T-cell (primary cell): ENCODE data around the gene ZNF462. TPM values are rescaled to one million over a fixed set of nuclear protein-coding genes. Genes with fewer than 3 reads are reported as not detected.

Experiments used
- ATAC-seq, 4 experiments: fragments of 200-7000 bp in 3 of 4; fragments of 150-1000 bp in 1 of 4; cut with Tn5 transposase; replicated peaks in 1 of 4; 1 replicate in 3 of 4; 2 replicates in 1 of 4; pipeline ENCODE4 v1.10.0; 2021; ENCODE audit warnings: moderate library complexity in 3 of 4, mild to moderate bottlenecking in 2 of 4, moderate number of reproducible peaks in 1 of 4
- CTCF ChIA-PET, 2 donors: fragments of 300-600 bp; sonication (Branson Sonifier 250); formaldehyde crosslinking; loops; one replicate each; lab custom pipeline; 2022; ENCODE audit warnings: antibody characterized with exemption in 2 of 2; lab: Charles Lee
- POLR2A ChIA-PET, 2 donors: fragments of 300-600 bp; sonication (Branson Sonifier 250); formaldehyde crosslinking; loops; one replicate each; lab custom pipeline; 2022; ENCODE audit warnings: antibody characterized with exemption in 2 of 2; lab: Charles Lee
- DNase-seq, 35 experiments: peaks; one replicate each; pipeline versions ENCODE4 v3.0.0 to v3.0.0-alpha.2; 2013 to 2023
- H3K27ac ChIP-seq: one replicate; pipeline ENCODE4 v1.5.1; 2013; ENCODE audit warnings: low read length
- H3K27me3 ChIP-seq, 2 experiments: replicated peaks in 1 of 2; 1 replicate in 1 of 2; 2 replicates in 1 of 2; pipeline versions ENCODE4 v1.6.1 to v1.7.0; 2013; ENCODE audit warnings: low read length in 1 of 2, mixed read lengths in 1 of 2; ENCODE audit not compliant: control insufficient read depth in 2 of 2, insufficient read depth in 2 of 2; ENCODE audit errors: extremely low read depth in 1 of 2
- H3K36me3 ChIP-seq, 2 donors: 1 replicate in 1 of 2; 2 replicates in 1 of 2; pipeline versions ENCODE4 v1.6.1 to v1.7.0; 2013; ENCODE audit warnings: low read length in 1 of 2; ENCODE audit not compliant: control insufficient read depth in 2 of 2, insufficient read depth in 1 of 2; ENCODE audit errors: extremely low read depth in 1 of 2
- H3K4me1 ChIP-seq, 2 experiments: 1 replicate in 1 of 2; 2 replicates in 1 of 2; pipeline versions ENCODE4 v1.6.1 to v1.7.0; 2013; ENCODE audit warnings: low read length in 2 of 2, mixed read lengths in 1 of 2; ENCODE audit not compliant: insufficient read depth in 2 of 2, control insufficient read depth in 1 of 2; ENCODE audit errors: extremely low read depth in 1 of 2
- H3K4me3 ChIP-seq, 2 donors: 1 replicate in 1 of 2; 2 replicates in 1 of 2; pipeline versions ENCODE4 v1.5.1 to v1.7.0; 2013; ENCODE audit warnings: mild to moderate bottlenecking in 2 of 2, low read length in 1 of 2, moderate library complexity in 1 of 2; ENCODE audit not compliant: control insufficient read depth in 1 of 2; ENCODE audit errors: extremely low read depth in 1 of 2
- H3K9me3 ChIP-seq: 2 replicates; pipeline ENCODE4 v1.7.0; 2013
- H3K27ac Mint-ChIP-seq, 2 donors: one replicate each; pipeline ENCODE4 v1.8.0; 2020 to 2021; ENCODE audit warnings: mild to moderate bottlenecking in 2 of 2, mixed read lengths in 2 of 2
- H3K27me3 Mint-ChIP-seq, 2 donors: one replicate each; pipeline ENCODE4 v1.8.0; 2021 to 2022; ENCODE audit warnings: mixed read lengths in 2 of 2
- H3K36me3 Mint-ChIP-seq: one replicate; pipeline ENCODE4 v1.8.0; 2021; ENCODE audit warnings: mixed read lengths
- H3K4me1 Mint-ChIP-seq, 3 donors: one replicate each; pipeline ENCODE4 v1.8.0; 2020 to 2022; ENCODE audit warnings: mixed read lengths in 3 of 3, mild to moderate bottlenecking in 1 of 3
- H3K4me3 Mint-ChIP-seq, 3 donors: one replicate each; pipeline ENCODE4 v1.8.0; 2020 to 2022; ENCODE audit warnings: mild to moderate bottlenecking in 3 of 3, mixed read lengths in 3 of 3, moderate library complexity in 3 of 3
- H3K9me3 Mint-ChIP-seq, 3 donors: one replicate each; pipeline ENCODE4 v1.8.0; 2020 to 2022; ENCODE audit warnings: mixed read lengths in 3 of 3
- WGBS: methylation state at CpG from one replicate; pipeline ENCODE4 v1.1.5; 2013; ENCODE audit warnings: missing lambda C conversion rate; ENCODE audit not compliant: insufficient coverage; 5-methylcytosine and 5-hydroxymethylcytosine counted together
- total RNA-seq, 35 experiments: library from RNA in 6 of 35; stranded (reverse) in 6 of 35; fragments of 120-200 nt in 1 of 35; gene quantifications; one replicate each; pipeline versions ENCODE4 v1.2.1 to v1.2.4 and lab custom pipeline; 2013 to 2026

Gene ZNF462
- total RNA-seq, 5 donors from 2014 or later (not counting 1 experiment from before 2014, with no cell fraction given), result 1.1 to 5.3 (median 2.5) TPM

- peaks cover 0 to 3% of the 10 kb centered on the region in 2 donors for H3K27me3 Mint-ChIP-seq
- ChIA-PET POLR2A (no interaction called here), CTCF (no interaction called here)
- no peak overlapping the region for H3K27ac Mint-ChIP-seq
- no peaks in the 10 kb centered on the region for H3K36me3 ChIP-seq
- no peak overlapping the region for H3K27ac ChIP-seq
- H3K9me3 Mint-ChIP-seq, result no peaks in the 10 kb centered on the region
- DNase-seq (no peak), ATAC-seq (no peak)
- no peaks in the 10 kb centered on the region for H3K36me3 Mint-ChIP-seq
- H3K27me3 ChIP-seq, result peaks cover 0 to 2% of the 10 kb centered on the region in 2 experiments
- no peak overlapping the region for H3K4me3 ChIP-seq
- no peaks in the 10 kb centered on the region for H3K4me1 Mint-ChIP-seq
- H3K4me1 ChIP-seq, result no peaks in the 10 kb centered on the region
- no peak overlapping the region for H3K4me3 Mint-ChIP-seq
- no peaks in the 10 kb centered on the region for H3K9me3 ChIP-seq
Observed at GRCh38 chr9:107042606-107043005, 179.6 kb downstream of the ZNF462 start.

DNA sequence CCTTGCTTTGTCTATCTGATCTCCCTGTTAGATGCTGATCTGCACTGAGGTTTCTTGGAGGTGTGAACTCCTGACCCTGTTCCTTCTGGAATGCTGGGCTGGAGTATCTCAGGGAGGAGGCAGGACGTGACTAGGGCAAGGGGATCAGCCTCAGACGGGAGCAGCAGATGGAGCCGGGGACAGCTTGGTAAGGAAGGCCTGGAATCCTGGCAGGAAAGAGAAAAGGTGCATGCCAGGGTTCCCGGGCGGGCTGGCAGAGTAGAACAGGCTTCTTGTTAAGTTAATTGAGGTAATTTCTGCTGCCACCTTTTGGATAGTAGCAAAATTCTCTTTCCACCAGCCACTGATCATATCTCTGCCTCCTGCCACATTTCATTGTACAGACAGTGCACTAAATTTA lies 180.9 kb downstream of the ZNF462 start:
- Mint-ChIP-seq H3K27ac (no peak overlapping the region), H3K27me3 (peaks cover 0 to 3% of the 10 kb centered on the region in 2 donors), H3K4me3 (no peak overlapping the region), H3K36me3 (no peaks in the 10 kb centered on the region), H3K4me1 (no peaks in the 10 kb centered on the region), H3K9me3 (no peaks in the 10 kb centered on the region)
- 69% methylated on average over 3 of the region's 5 CpGs for WGBS
- ChIA-PET POLR2A (no interaction called here), CTCF (no interaction called here)
- Histone ChIP-seq H3K4me1 (no peaks in the 10 kb centered on the region), H3K27ac (no peak overlapping the region), H3K36me3 (no peaks in the 10 kb centered on the region), H3K27me3 (peaks cover 0 to 2% of the 10 kb centered on the region in 2 experiments), H3K4me3 (no peak overlapping the region), H3K9me3 (no peaks in the 10 kb centered on the region)
- ATAC-seq (no peak), DNase-seq (no peak)

DNA sequence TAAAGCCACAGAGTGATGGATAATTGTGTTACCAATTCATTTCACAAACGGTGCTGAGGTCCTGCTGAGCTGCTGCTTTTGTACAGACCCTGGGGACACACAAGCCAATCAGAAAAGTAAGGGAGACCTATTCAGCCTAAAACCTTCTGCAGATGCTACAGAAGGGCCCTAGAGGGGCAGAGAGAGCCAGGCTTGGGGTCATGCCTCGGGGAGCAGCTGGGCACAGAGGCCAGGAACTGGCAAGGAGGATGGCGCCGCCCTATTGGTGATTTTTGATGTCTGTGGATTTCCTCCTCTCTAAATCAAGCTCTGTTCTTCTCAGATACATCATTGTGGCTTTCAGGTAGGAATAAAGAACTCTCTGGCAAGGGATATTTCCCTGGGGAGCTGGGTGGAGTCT lies 181.9 kb downstream of the ZNF462 start:
- no peaks in the 10 kb centered on the region for H3K4me1 ChIP-seq
- no peaks in the 10 kb centered on the region for H3K36me3 ChIP-seq
- CTCF ChIA-PET, result no interaction called here
- H3K27me3 ChIP-seq, result peaks cover 0 to 2% of the 10 kb centered on the region in 2 experiments
- peaks cover 0 to 2% of the 10 kb centered on the region in 2 donors for H3K27me3 Mint-ChIP-seq
- H3K36me3 Mint-ChIP-seq, result no peaks in the 10 kb centered on the region
- H3K9me3 ChIP-seq, result no peaks in the 10 kb centered on the region
- no peak overlapping the region for H3K4me3 ChIP-seq
- no peak overlapping the region for H3K27ac ChIP-seq
- H3K27ac Mint-ChIP-seq, result no peak overlapping the region
- POLR2A ChIA-PET, result no interaction called here
- WGBS, result 75% methylated on average over 1 of the region's 4 CpGs
- H3K4me1 Mint-ChIP-seq, result no peaks in the 10 kb centered on the region
- H3K4me3 Mint-ChIP-seq, result no peak overlapping the region
- H3K9me3 Mint-ChIP-seq, result no peaks in the 10 kb centered on the region
- ATAC-seq (no peak), DNase-seq (no peak)

DNA sequence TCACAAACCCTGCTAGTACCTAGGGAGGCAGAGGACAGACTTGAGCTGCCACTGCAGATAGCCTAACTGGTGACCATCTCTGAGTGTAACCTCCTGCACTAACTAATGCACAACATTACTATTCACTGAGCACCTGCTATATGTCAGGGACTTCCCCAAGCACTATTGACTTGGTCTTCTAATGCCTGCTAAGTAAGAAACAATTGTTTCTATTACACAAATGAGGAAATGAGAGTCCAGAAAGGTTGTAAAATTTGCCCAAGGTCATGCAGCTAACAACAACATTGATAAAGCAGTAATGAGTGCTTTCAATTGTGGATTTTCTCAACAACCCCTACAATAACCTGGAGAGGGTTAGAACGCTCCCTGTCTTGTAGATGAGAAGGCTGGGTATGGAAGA lies 183.7 kb downstream of the ZNF462 start:
- POLR2A ChIA-PET, result no interaction called here
- no peaks in the 10 kb centered on the region for H3K9me3 Mint-ChIP-seq
- no peaks in the 10 kb centered on the region for H3K36me3 ChIP-seq
- no peaks in the 10 kb centered on the region for H3K9me3 ChIP-seq
- peak in 1 of 4 experiments; percentile 18 for ATAC-seq
- no peak for DNase-seq
- CTCF ChIA-PET, result no interaction called here
- no peaks in the 10 kb centered on the region for H3K36me3 Mint-ChIP-seq
- H3K27me3 Mint-ChIP-seq, result peaks cover 0 to 2% of the 10 kb centered on the region in 2 donors
- no peak overlapping the region for H3K27ac Mint-ChIP-seq
- WGBS, result no CpG with 5 or more reads among the region's 1 CpG
- H3K27me3 ChIP-seq, result peaks cover 0 to 2% of the 10 kb centered on the region in 2 experiments
- H3K4me1 Mint-ChIP-seq, result no peaks in the 10 kb centered on the region
- no peak overlapping the region for H3K27ac ChIP-seq
- no peaks in the 10 kb centered on the region for H3K4me1 ChIP-seq
- no peak overlapping the region for H3K4me3 Mint-ChIP-seq
- no peak overlapping the region for H3K4me3 ChIP-seq

GRCh38 chr9:107049046-107049802 lies 186.3 kb downstream of the ZNF462 start:
- Mint-ChIP-seq H3K27me3 (no peaks in the 10 kb centered on the region), H3K36me3 (no peaks in the 10 kb centered on the region)
- 86% methylated on average over 8 of the region's 13 CpGs for WGBS

GRCh38 chr9:107049803-107050184 lies 186.8 kb downstream of the ZNF462 start:
- no peak overlapping the region for H3K27ac Mint-ChIP-seq
- ATAC-seq, result no peak

More at GRCh38 chr9:107049046-107049802, 186.3 kb downstream of the ZNF462 start:
- DNase-seq (no peak), ATAC-seq (no peak)
- H3K27ac Mint-ChIP-seq, result no peak overlapping the region
- Histone ChIP-seq H3K27ac (no peak overlapping the region), H3K9me3 (no peaks in the 10 kb centered on the region), H3K27me3 (peaks cover 0 to 2% of the 10 kb centered on the region in 2 experiments), H3K4me3 (no peak overlapping the region), H3K4me1 (no peaks in the 10 kb centered on the region), H3K36me3 (no peaks in the 10 kb centered on the region)
- POLR2A ChIA-PET, result no interaction called here
- CTCF ChIA-PET, result no interaction called here
- H3K9me3 Mint-ChIP-seq, result no peaks in the 10 kb centered on the region
- H3K4me1 Mint-ChIP-seq, result no peaks in the 10 kb centered on the region
- no peak overlapping the region for H3K4me3 Mint-ChIP-seq

More at GRCh38 chr9:107049803-107050184, 186.8 kb downstream of the ZNF462 start:
- H3K36me3 Mint-ChIP-seq, result no peaks in the 10 kb centered on the region
- Histone ChIP-seq H3K9me3 (no peaks in the 10 kb centered on the region), H3K27ac (no peak overlapping the region), H3K27me3 (peaks cover 0 to 1% of the 10 kb centered on the region in 2 experiments), H3K4me1 (no peaks in the 10 kb centered on the region), H3K36me3 (no peaks in the 10 kb centered on the region), H3K4me3 (no peak overlapping the region)
- DNase-seq, result no peak
- no peaks in the 10 kb centered on the region for H3K4me1 Mint-ChIP-seq
- no peaks in the 10 kb centered on the region for H3K27me3 Mint-ChIP-seq
- CTCF ChIA-PET, result no interaction called here
- POLR2A ChIA-PET, result no interaction called here
- H3K9me3 Mint-ChIP-seq, result no peaks in the 10 kb centered on the region
- WGBS, result 30% methylated on average over 2 of the region's 2 CpGs
- no peak overlapping the region for H3K4me3 Mint-ChIP-seq
